Stimulated activated CD4-positive, alpha-beta T cell treated with anti-CD3 and anti-CD28 coated beads, Interleukin-15, amount 100 ng/mL, for 48 hours (primary cell): ENCODE data around the gene RFC2.

Source experiments
- DNase-seq, 2 donors: peaks; one replicate each; pipeline ENCODE4 v3.0.0-alpha.2; 2020; ENCODE audit warnings: low read depth in 2 of 2

Gene RFC2

DNA sequence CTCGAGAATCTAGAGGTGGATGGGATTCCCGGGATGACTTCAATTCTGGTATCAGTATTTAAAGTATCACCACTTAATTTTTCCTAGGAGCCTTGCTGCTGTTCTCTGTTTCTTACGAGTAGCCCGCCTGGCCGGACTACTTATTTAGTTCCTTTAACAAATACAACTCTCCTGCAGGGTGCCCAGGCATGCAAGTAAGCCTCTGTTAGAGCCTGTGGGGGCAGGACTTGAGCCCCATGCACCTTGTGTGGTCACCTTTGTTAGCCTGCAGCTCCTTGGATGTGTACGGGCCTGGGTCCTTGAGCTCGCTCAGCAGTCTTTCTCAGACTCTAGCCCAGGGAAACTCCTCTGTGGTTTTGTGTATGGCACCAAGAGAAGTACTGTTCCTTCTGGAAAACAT lies 63.9 kb downstream of the RFC2 start:
- no peak for DNase-seq

DNA sequence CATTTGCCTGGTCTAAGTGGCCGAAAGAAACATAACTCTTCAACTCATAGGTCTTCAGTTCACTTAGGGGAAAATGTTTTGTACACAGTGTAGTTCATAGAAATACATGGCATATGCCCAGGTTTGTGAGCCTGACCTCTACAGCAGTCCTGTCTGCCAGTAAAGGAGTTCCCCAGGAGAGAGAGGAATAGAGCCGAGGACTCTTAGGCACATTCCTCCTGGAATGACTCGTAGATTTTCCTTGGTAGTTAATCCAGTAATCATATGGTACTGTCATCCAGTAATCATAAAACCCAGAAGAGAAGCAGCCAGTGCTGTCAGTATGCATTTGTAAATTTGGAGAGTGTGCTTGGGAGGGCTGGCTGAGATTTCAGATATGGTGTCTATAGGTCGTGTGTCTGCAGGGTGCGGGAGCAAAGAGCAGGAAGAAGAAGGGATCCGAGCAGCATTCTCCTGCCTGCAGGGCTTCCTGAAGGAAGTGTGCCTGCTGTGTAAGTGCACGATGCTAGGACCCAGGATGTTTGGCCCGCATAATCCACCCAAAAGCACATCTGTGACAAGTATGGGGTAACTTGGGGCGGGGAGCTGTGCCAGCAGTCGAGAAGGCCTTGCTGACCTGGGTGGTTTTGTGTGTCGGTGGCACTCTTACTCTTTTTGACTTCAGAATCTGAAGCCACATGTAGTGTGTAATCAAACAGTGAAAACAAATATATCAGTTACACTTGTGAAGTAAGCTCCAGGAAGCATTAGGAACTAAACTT lies 66.1 kb downstream of the RFC2 start:
- no peak for DNase-seq

GRCh38 chr7:74185636-74186035 lies 68.6 kb downstream of the RFC2 start:
- no peak for DNase-seq

GRCh38 chr7:74185016-74185415 lies 69.2 kb downstream of the RFC2 start:
- no peak for DNase-seq

- DNase-seq: no peak
Measured at GRCh38 chr7:74183653-74184450, 70.3 kb downstream of the RFC2 start.

- no peak for DNase-seq
Measured at GRCh38 chr7:74183142-74183541, 71.1 kb downstream of the RFC2 start.

GRCh38 chr7:74182453-74183090 lies 71.6 kb downstream of the RFC2 start:
- DNase-seq: no peak

GRCh38 chr7:74181821-74182220 lies 72.4 kb downstream of the RFC2 start:
- no peak for DNase-seq
